HL-60 (cell line): ENCODE data around the gene TBATA.

ENCODE experiments used
- DNase-seq, 2 experiments: peaks; one replicate each; pipeline ENCODE4 v3.0.0-alpha.2; 2010 to 2020; ENCODE audit warnings: low read depth in 1 of 2, low spot score in 1 of 2
- H3K27ac ChIP-seq: fragments of 250-450 bp; sonication (Bioruptor Pico); replicated peaks from 2 replicates; pipeline ENCODE4 v1.5.1; 2020; ENCODE audit warnings: mild to moderate bottlenecking, moderate library complexity
- H3K27me3 ChIP-seq: fragments of 250-450 bp; sonication (Bioruptor Pico); 2 replicates; pipeline ENCODE4 v1.5.1; 2021; ENCODE audit warnings: mild to moderate bottlenecking, moderate library complexity; ENCODE audit not compliant: insufficient read depth, poor library complexity, severe bottlenecking
- H3K4me3 ChIP-seq: replicated peaks from 2 replicates; pipeline ENCODE4 v1.5.1; 2011; ENCODE audit warnings: mild to moderate bottlenecking, control low read depth, low read length; ENCODE audit not compliant: insufficient read depth
- GABPA ChIP-seq: IDR thresholded peaks from 2 replicates; pipeline ENCODE4 v1.6.1; 2012; ENCODE audit warnings: low read depth
- POLR2AphosphoS5 ChIP-seq: IDR thresholded peaks from 2 replicates; pipeline ENCODE4 v1.6.1; 2012; ENCODE audit warnings: low read depth
- REST ChIP-seq: IDR thresholded peaks from 2 replicates; pipeline ENCODE4 v1.6.1; 2012; ENCODE audit warnings: low read depth; ENCODE audit not compliant: insufficient replicate concordance
- SPI1 ChIP-seq: IDR thresholded peaks from 2 replicates; pipeline ENCODE4 v1.6.1; 2012; ENCODE audit warnings: low read depth, mild to moderate bottlenecking, borderline replicate concordance
- TF ChIP-seq, protein P1 (sequence below): IDR thresholded peaks from one replicate; pipeline ENCODE4 v1.5.1; 2011; ENCODE audit warnings: low read length, control low read depth, inconsistent platforms; ENCODE audit not compliant: insufficient read depth

The TBATA gene

DNA sequence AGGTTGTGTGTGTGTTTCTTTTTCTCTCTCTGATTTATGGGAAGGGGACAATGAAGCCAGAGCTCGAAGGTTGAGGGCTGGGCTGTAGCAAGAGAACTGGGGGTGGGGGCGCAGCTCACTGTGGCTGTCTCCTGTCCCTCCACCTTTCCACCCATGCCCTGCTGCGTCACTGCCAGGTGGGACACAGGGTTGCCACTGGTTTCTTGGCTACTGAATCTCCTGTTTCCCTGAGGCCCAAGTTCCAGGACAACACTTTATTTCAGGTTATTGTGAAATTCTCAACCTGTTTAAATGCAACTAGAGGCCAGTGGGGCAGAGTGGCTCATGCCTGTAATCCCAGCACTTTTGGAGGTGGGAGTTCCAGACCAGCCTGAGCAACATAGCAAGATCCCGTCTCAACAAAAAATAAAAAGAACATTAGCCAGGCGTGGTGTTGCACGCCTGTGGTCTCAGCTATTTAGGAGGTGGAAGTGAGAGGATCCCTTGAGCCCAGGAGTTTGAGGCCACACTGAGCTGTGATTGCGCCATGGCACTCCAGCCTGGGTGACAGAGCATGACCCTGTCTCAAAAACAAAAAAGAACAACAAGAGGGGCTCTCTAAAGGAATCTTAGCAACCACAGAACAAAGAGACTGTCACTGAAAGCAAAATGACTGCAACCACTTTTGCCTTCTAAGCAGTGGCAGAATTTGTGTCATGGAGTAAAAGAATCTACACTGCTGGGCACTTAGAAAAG is 22.6 kb downstream of the TBATA start:
- Histone ChIP-seq H3K27me3 (no peaks in the 10 kb centered on the region), H3K27ac (no peak overlapping the region), H3K4me3 (no peak overlapping the region)
- TF ChIP-seq SPI1 (no peak), GABPA (no peak), POLR2AphosphoS5 (no peak), REST (no peak)
- TF ChIP-seq, protein P1, sequence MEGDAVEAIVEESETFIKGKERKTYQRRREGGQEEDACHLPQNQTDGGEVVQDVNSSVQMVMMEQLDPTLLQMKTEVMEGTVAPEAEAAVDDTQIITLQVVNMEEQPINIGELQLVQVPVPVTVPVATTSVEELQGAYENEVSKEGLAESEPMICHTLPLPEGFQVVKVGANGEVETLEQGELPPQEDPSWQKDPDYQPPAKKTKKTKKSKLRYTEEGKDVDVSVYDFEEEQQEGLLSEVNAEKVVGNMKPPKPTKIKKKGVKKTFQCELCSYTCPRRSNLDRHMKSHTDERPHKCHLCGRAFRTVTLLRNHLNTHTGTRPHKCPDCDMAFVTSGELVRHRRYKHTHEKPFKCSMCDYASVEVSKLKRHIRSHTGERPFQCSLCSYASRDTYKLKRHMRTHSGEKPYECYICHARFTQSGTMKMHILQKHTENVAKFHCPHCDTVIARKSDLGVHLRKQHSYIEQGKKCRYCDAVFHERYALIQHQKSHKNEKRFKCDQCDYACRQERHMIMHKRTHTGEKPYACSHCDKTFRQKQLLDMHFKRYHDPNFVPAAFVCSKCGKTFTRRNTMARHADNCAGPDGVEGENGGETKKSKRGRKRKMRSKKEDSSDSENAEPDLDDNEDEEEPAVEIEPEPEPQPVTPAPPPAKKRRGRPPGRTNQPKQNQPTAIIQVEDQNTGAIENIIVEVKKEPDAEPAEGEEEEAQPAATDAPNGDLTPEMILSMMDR = no peak
- DNase-seq = peak; percentile 36 to 59

DNA sequence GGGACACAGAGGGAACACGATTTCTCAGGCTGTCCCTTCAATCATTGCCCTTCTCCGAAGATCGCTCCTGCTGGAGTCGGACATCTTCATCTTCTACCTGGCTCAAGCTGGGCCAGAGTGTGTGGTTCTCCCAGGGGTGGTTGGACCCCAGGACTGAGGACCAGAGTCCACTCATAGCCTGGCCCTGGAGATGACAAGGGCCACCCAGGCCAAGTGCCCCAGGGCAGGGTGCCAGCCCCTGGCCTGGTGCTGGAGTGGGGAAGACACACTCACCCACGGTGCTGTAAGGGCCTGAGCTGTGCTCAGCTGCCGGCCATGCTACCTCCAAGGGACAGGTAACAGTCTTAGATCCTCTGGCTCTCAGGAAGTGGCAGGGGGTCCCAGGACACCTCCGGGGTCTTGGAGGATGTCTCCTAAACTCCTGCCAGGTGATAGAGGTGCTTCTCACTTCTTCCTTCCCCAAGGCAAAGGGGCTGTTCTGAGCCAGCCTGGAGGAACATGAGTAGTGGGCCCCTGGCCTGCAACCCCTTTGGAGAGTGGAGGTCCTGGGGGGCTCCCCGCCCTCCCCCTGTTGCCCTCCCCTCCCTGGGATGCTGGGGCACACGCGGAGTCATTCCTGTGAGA is 23.3 kb downstream of the TBATA start:
- no peak for DNase-seq
- Histone ChIP-seq H3K4me3 (no peak overlapping the region), H3K27ac (no peak overlapping the region), H3K27me3 (no peaks in the 10 kb centered on the region)
- TF ChIP-seq SPI1 (no peak), POLR2AphosphoS5 (no peak), GABPA (no peak), REST (no peak)
- TF ChIP-seq, protein P1 = no peak

DNA sequence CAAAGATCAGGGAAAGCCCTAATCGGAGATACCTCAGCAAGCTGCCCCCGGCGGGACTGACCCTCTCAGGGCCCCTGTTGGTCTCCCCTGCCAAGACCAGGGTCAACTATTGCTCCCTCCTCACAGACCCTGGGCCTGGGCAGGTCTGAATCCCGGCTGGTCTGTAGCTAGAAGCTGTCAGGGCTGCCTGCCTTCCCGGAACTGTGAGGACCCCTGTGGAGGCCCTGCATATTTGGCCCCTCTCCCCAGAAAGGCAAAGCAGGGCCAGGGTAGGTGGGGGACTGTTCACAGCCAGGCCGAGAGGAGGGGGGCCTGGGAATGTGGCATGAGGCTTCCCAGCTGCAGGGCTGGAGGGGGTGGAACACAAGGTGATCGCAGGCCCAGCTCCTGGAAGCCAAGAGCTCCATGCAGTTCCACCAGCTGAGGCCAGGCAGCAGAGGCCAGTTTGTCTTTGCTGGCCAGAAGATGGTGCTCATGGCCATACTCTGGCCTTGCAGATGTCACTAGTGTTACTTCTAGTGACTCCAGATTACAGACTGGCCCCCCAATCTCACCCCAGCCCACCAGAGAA is 24.1 kb downstream of the TBATA start:
- no peak for TF ChIP-seq POLR2AphosphoS5
- TF ChIP-seq GABPA = no peak
- TF ChIP-seq, protein P1 = no peak
- no peak for TF ChIP-seq REST
- TF ChIP-seq SPI1 = no peak
- Histone ChIP-seq H3K27ac (no peak overlapping the region), H3K27me3 (no peaks in the 10 kb centered on the region), H3K4me3 (no peak overlapping the region)
- no peak for DNase-seq
